ENCODE measurements around the gene STAT5B. TPM values are rescaled to one million over a fixed set of nuclear protein-coding genes. Genes with fewer than 3 reads are reported as not detected.

STAT5B gene
- total and polyA plus RNA-seq, 9 of the 15 experiments (the other 6 are each of a cell fraction or from before 2014, with no cell fraction given) = 20.8 to 176 (median 92.4) TPM

DNA sequence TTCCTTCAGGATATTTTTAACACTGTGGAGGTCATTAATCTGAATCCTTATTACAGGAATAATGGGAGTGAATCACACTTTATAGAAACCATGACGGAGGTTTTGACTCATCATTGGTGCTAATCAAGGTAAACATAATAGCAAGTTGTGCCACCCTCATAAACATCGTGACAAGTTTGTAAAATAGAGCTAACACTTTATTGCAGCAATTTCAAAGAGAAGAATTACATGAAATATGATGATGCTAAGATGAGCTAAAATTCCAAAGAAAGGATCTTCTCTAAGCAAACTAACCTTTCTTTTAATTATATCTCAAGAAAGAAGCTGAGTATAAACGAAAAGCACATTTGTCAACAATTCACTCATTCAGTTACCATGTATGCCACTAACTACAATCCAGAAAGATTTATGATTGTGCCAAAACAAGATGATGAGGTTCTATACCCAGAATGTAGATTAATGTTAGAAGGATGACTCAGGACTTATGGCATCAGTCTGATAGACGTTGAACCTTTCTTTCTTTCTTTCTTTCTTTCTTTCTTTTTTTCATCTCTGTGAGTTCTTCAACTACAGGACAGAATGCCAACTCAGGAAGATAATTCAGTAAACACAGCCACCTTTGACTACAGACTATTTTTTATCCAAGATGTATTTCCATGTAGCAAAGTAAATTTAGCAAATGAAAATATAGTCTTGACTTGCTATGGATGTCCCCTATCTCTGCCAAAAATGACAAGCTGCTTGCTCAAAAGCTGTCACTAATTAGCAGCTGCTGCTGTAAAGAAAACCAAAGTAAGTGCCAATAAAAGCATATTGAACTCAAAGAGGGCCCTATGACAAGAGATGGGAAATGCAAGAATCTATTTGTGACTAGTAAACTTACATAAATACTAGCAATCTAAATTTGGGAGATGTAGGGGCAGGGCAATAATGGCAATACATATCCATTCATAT, 23.3 kb downstream of the STAT5B start (continued):
- TF ChIP-seq, protein P1, sequence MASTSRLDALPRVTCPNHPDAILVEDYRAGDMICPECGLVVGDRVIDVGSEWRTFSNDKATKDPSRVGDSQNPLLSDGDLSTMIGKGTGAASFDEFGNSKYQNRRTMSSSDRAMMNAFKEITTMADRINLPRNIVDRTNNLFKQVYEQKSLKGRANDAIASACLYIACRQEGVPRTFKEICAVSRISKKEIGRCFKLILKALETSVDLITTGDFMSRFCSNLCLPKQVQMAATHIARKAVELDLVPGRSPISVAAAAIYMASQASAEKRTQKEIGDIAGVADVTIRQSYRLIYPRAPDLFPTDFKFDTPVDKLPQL (IDR thresholded peaks at IDR 0.05; ENCODE audit: extremely low read depth, insufficient read length) = no peak
- TF ChIP-seq JUNB (CRISPR knock-in tag; conservative IDR thresholded peaks at IDR 0.05) (no peak), HNRNPH1 (optimal IDR thresholded peaks at IDR 0.05; ENCODE audit: low read depth, low read length) (no peak), HNRNPL (IDR thresholded peaks at IDR 0.05; ENCODE audit: low read depth, low read length) (no peak), FOXM1 (IDR thresholded peaks at IDR 0.05; ENCODE audit: low read depth) (no peak), FOXM1 (CRISPR knock-in tag; IDR thresholded peaks at IDR 0.05; ENCODE audit: low read depth) (no peak), U2AF1 (optimal IDR thresholded peaks at IDR 0.05; ENCODE audit: low read depth, low read length) (no peak), POU5F1 (IDR thresholded peaks at IDR 0.05; ENCODE audit: borderline replicate concordance, low read depth, low read length, partially characterized antibody) (no peak), ZNF561 (CRISPR knock-in tag; conservative IDR thresholded peaks at IDR 0.05) (no peak), ZFP36 (IDR thresholded peaks at IDR 0.05; ENCODE audit: low read depth, low read length, partially characterized antibody) (no peak), ZNF134 (CRISPR knock-in tag; conservative IDR thresholded peaks at IDR 0.05) (no peak)
- TF ChIP-seq, protein P2, sequence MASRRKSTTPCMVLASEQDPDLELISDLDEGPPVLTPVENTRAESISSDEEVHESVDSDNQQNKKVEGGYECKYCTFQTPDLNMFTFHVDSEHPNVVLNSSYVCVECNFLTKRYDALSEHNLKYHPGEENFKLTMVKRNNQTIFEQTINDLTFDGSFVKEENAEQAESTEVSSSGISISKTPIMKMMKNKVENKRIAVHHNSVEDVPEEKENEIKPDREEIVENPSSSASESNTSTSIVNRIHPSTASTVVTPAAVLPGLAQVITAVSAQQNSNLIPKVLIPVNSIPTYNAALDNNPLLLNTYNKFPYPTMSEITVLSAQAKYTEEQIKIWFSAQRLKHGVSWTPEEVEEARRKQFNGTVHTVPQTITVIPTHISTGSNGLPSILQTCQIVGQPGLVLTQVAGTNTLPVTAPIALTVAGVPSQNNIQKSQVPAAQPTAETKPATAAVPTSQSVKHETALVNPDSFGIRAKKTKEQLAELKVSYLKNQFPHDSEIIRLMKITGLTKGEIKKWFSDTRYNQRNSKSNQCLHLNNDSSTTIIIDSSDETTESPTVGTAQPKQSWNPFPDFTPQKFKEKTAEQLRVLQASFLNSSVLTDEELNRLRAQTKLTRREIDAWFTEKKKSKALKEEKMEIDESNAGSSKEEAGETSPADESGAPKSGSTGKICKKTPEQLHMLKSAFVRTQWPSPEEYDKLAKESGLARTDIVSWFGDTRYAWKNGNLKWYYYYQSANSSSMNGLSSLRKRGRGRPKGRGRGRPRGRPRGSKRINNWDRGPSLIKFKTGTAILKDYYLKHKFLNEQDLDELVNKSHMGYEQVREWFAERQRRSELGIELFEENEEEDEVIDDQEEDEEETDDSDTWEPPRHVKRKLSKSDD (conservative IDR thresholded peaks at IDR 0.05; ENCODE audit: low read length) = no peak
- TF ChIP-seq, protein P3, sequence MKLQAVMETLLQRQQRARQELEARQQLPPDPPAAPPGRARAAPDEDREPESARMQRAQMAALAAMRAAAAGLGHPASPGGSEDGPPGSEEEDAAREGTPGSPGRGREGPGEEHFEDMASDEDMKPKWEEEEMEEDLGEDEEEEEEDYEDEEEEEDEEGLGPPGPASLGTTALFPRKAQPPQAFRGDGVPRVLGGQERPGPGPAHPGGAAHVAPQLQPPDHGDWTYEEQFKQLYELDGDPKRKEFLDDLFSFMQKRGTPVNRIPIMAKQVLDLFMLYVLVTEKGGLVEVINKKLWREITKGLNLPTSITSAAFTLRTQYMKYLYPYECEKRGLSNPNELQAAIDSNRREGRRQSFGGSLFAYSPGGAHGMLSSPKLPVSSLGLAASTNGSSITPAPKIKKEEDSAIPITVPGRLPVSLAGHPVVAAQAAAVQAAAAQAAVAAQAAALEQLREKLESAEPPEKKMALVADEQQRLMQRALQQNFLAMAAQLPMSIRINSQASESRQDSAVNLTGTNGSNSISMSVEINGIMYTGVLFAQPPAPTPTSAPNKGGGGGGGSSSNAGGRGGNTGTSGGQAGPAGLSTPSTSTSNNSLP (IDR thresholded peaks at IDR 0.05; ENCODE audit: borderline replicate concordance, low read depth, low read length) = no peak
- TF ChIP-seq, protein P4, sequence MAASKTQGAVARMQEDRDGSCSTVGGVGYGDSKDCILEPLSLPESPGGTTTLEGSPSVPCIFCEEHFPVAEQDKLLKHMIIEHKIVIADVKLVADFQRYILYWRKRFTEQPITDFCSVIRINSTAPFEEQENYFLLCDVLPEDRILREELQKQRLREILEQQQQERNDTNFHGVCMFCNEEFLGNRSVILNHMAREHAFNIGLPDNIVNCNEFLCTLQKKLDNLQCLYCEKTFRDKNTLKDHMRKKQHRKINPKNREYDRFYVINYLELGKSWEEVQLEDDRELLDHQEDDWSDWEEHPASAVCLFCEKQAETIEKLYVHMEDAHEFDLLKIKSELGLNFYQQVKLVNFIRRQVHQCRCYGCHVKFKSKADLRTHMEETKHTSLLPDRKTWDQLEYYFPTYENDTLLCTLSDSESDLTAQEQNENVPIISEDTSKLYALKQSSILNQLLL (CRISPR knock-in tag; IDR thresholded peaks at IDR 0.05; ENCODE audit: borderline replicate concordance) = no peak
- TF ChIP-seq, protein P5, sequence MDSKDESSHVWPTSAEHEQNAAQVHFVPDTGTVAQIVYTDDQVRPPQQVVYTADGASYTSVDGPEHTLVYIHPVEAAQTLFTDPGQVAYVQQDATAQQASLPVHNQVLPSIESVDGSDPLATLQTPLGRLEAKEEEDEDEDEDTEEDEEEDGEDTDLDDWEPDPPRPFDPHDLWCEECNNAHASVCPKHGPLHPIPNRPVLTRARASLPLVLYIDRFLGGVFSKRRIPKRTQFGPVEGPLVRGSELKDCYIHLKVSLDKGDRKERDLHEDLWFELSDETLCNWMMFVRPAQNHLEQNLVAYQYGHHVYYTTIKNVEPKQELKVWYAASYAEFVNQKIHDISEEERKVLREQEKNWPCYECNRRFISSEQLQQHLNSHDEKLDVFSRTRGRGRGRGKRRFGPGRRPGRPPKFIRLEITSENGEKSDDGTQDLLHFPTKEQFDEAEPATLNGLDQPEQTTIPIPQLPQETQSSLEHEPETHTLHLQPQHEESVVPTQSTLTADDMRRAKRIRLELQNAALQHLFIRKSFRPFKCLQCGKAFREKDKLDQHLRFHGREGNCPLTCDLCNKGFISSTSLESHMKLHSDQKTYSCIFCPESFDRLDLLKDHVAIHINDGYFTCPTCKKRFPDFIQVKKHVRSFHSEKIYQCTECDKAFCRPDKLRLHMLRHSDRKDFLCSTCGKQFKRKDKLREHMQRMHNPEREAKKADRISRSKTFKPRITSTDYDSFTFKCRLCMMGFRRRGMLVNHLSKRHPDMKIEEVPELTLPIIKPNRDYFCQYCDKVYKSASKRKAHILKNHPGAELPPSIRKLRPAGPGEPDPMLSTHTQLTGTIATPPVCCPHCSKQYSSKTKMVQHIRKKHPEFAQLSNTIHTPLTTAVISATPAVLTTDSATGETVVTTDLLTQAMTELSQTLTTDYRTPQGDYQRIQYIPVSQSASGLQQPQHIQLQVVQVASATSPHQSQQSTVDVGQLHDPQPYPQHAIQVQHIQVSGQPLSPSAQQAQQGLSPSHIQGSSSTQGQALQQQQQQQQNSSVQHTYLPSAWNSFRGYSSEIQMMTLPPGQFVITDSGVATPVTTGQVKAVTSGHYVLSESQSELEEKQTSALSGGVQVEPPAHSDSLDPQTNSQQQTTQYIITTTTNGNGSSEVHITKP (IDR thresholded peaks at IDR 0.05; ENCODE audit: partially characterized antibody) = no peak

Measured in K562 (cell line).